Measurements from ENCODE around the gene FER. TPM values are rescaled to one million over a fixed set of nuclear protein-coding genes. Genes with fewer than 3 reads are reported as not detected.

The FER gene
- total RNA-seq, 1 experiment from 2014 or later: 20.6 TPM

DNA sequence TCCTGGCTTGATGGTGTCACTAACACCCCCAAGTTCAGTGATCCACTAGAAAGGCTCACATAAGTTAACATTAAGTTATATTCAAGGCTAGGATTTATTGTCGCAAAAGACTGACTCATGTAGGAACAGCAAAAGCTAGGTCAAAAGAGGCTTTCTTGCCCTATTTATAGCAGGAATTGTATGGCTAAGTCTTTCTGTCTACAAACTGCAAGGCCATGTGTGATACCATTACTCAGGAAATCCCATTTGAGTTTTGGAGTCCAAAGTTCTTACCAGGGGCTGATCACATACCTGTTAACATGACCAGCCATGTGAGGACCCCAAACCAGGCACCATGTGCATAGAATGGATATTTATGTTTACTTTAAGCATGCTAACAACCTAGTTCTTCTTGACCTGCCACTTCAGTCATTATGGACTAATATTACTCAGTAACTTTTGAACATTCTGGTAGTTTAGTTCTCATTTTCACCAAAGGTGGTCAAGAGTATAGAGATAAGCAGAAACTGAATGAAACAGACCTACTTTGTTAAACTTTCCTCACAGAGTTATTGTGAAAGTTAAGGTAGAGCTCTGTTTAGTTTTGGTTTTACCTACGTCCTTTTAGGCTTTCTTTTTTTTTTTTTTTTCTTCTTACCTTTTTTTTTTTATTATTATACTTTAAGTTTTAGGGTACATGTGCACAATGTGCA lies 281.1 kb downstream of the FER start:
- no peak overlapping the region for H3K27ac ChIP-seq
- no peaks in the 10 kb centered on the region for H3K4me1 ChIP-seq (replicated peaks; ENCODE audit: insufficient read depth)
- no peaks in the 10 kb centered on the region for H3K9me3 ChIP-seq (ENCODE audit: insufficient read depth, low read depth)
- no peak overlapping the region for H3K4me3 ChIP-seq
- DNase-seq: no peak
- no peaks in the 10 kb centered on the region; the same call in 1 of the 2 replicates for H3K9me2 ChIP-seq (ENCODE audit: insufficient read depth)
- no peak overlapping the region for H2AFZ ChIP-seq
- no peaks in the 10 kb centered on the region for H3F3A ChIP-seq (ENCODE audit: insufficient read depth, low read depth)
- no peaks in the 10 kb centered on the region for H3K79me2 ChIP-seq (ENCODE audit: low read depth)
- no TSS peak for BruUV-seq (replicated peaks)
- ChIA-PET POLR2A (ENCODE audit: unreplicated experiment) (no interaction called here), CTCF (no interaction called here)
- no peaks in the 10 kb centered on the region for H3K36me3 ChIP-seq (ENCODE audit: low read depth)
- no peaks in the 10 kb centered on the region for H3K27me3 ChIP-seq (ENCODE audit: insufficient read depth, low read depth)
- H4K20me1 ChIP-seq (ENCODE audit: insufficient read depth): no peaks in the 10 kb centered on the region
- TF ChIP-seq EZH2 (IDR thresholded peaks at IDR 0.05; ENCODE audit: low read depth) (no peak), CTCF (conservative IDR thresholded peaks at IDR 0.05) (no peak)
- intact Hi-C loops (cut with micrococcal nuclease; ENCODE audit: unreplicated experiment): no loop called here
- no peak overlapping the region for H3K4me2 ChIP-seq

GRCh38 chr5:109029847-109030246 lies 282.1 kb downstream of the FER start:
- Histone ChIP-seq H3K27ac (no peak overlapping the region), H2AFZ (no peak overlapping the region), H3K9me2 (ENCODE audit: insufficient read depth) (no peaks in the 10 kb centered on the region; the same call in 1 of the 2 replicates), H3K4me1 (replicated peaks; ENCODE audit: insufficient read depth) (no peaks in the 10 kb centered on the region), H3K36me3 (ENCODE audit: low read depth) (no peaks in the 10 kb centered on the region), H3K4me3 (no peak overlapping the region), H3K79me2 (ENCODE audit: low read depth) (no peaks in the 10 kb centered on the region), H3K27me3 (ENCODE audit: insufficient read depth, low read depth) (no peaks in the 10 kb centered on the region), H3K4me2 (no peak overlapping the region), H3K9me3 (ENCODE audit: insufficient read depth, low read depth) (no peaks in the 10 kb centered on the region), H3F3A (ENCODE audit: insufficient read depth, low read depth) (no peaks in the 10 kb centered on the region), H4K20me1 (ENCODE audit: insufficient read depth) (no peaks in the 10 kb centered on the region)
- no TSS peak for BruUV-seq (replicated peaks)
- TF ChIP-seq CTCF (conservative IDR thresholded peaks at IDR 0.05) (no peak), EZH2 (IDR thresholded peaks at IDR 0.05; ENCODE audit: low read depth) (no peak)
- ChIA-PET CTCF (no interaction called here), POLR2A (ENCODE audit: unreplicated experiment) (no interaction called here)
- DNase-seq: no peak
- intact Hi-C loops (cut with micrococcal nuclease; ENCODE audit: unreplicated experiment): no loop called here

DNA sequence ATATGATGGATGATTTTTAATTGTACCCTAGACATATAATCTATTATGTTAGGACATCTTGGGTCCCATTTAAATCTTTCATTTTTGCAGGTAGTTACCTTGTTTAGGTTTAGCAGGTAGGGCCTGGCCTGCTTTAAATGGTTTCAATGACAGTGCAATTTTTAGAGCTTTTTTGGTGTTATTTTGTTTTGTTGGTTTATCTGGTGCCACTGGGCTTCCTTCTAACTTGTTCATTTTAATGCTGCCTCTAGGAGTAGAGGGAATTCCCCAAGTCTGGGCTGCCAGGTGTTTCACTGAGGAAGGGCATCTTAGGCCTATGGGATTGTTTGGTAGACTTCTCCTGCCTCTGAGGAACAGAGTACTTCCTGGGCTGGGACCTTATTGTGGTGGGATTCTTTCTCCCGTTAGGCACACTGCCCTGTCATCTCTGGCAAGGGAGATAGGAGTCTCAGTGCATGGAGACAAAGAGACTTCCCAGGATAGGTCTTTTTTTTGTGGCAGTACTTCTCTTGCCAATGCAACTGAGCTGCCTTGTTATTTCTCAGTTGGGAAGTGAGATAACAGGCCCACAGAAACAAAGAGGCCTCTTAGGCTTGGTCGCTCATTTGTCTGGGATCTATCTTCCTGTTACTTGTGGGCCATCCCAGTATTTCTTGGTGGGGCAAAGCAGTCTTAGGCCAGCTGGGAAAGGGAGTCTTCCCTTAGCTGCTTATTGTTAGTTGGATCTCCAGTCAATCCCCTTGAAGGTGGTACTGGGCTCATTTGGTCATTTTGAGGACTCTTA lies 282.9 kb downstream of the FER start:
- no TSS peak for BruUV-seq (replicated peaks)
- Histone ChIP-seq H3K36me3 (ENCODE audit: low read depth) (no peaks in the 10 kb centered on the region), H2AFZ (no peak overlapping the region), H3K4me2 (no peak overlapping the region), H3F3A (ENCODE audit: insufficient read depth, low read depth) (no peaks in the 10 kb centered on the region), H3K4me3 (no peak overlapping the region), H3K27ac (no peak overlapping the region), H3K9me3 (ENCODE audit: insufficient read depth, low read depth) (no peaks in the 10 kb centered on the region), H3K9me2 (ENCODE audit: insufficient read depth) (no peaks in the 10 kb centered on the region; the same call in 1 of the 2 replicates), H3K79me2 (ENCODE audit: low read depth) (no peaks in the 10 kb centered on the region), H3K27me3 (ENCODE audit: insufficient read depth, low read depth) (no peaks in the 10 kb centered on the region), H4K20me1 (ENCODE audit: insufficient read depth) (no peaks in the 10 kb centered on the region), H3K4me1 (replicated peaks; ENCODE audit: insufficient read depth) (no peaks in the 10 kb centered on the region)
- ChIA-PET POLR2A (ENCODE audit: unreplicated experiment) (interaction anchor here (0.7 kb wide), 1 partner anchor 19 kb away, joined by 3 read pairs; no protein-coding TSS in a partner anchor), CTCF (no interaction called here)
- TF ChIP-seq EZH2 (IDR thresholded peaks at IDR 0.05; ENCODE audit: low read depth) (no peak), CTCF (conservative IDR thresholded peaks at IDR 0.05) (no peak)
- intact Hi-C loops (cut with micrococcal nuclease; ENCODE audit: unreplicated experiment): no loop called here
- DNase-seq: no peak
